ENCODE measurements around the gene PDK2.

The PDK2 gene

DNA sequence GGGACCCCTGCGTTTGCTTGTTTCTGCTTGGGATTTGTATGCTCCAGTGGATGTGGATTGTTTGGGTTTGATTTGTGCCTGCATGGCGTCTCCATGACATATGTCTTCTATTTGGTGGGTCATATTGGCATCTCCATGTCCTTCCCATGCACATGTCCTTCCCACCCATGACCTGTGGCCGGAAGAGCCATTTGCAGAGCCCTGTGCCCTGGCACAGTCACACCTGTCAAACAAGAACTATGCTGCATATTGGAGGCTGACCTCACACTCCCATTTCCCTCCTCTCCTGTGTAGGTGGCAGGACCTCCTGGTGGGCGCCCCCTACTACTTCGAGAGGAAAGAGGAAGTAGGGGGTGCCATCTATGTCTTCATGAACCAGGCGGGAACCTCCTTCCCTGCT, 23.5 kb upstream of the PDK2 start:
- no peak for TF ChIP-seq CTCF (conservative IDR thresholded peaks at IDR 0.05; ENCODE audit: low read length)
- no peak for DNase-seq (ENCODE audit: low read depth)
- no peak overlapping the region for H3K4me3 ChIP-seq (ENCODE audit: low read length)

DNA sequence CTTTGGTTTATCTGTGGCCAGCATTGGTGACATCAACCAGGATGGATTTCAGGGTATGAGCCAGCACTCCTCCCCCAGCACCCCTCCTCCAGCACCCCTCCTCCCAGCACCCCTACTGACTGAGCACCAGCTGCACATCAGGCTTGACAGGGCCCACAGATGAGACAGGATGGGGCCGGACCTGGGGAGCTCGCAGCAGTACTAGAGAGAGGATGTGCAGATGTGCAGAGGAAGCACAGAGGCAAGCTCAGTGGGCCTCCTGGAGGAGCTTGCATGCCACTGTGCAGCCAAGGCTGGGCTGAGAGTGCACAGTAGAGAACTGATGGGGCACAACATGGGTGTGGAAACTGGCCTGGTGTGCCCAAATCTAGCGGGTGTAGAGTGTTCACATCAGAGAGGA, 23.0 kb upstream of the PDK2 start:
- no peak for TF ChIP-seq CTCF (conservative IDR thresholded peaks at IDR 0.05; ENCODE audit: low read length)
- no peak overlapping the region for H3K4me3 ChIP-seq (ENCODE audit: low read length)
- DNase-seq (ENCODE audit: low read depth) = no peak

GRCh38 chr17:50072925-50073324, 22.2 kb upstream of the PDK2 start:
- no peak for TF ChIP-seq CTCF (conservative IDR thresholded peaks at IDR 0.05; ENCODE audit: low read length)
- no peak overlapping the region for H3K4me3 ChIP-seq (ENCODE audit: low read length)
- no peak for DNase-seq (ENCODE audit: low read depth)

- no peak for DNase-seq (ENCODE audit: low read depth)
- no peak for TF ChIP-seq CTCF (conservative IDR thresholded peaks at IDR 0.05; ENCODE audit: low read length)
Measured at GRCh38 chr17:50074227-50074626, 20.9 kb upstream of the PDK2 start.

GRCh38 chr17:50075446-50076032, 19.6 kb upstream of the PDK2 start:
- TF ChIP-seq CTCF (conservative IDR thresholded peaks at IDR 0.05; ENCODE audit: low read length) = no peak
- no peak for DNase-seq (ENCODE audit: low read depth)
- no peak overlapping the region for H3K4me3 ChIP-seq (ENCODE audit: low read length)

More at GRCh38 chr17:50074227-50074626, 20.9 kb upstream of the PDK2 start:
- no peak overlapping the region for H3K4me3 ChIP-seq (ENCODE audit: low read length)

- no peak for DNase-seq (ENCODE audit: low read depth)
- no peak overlapping the region for H3K4me3 ChIP-seq (ENCODE audit: low read length)
- TF ChIP-seq CTCF (conservative IDR thresholded peaks at IDR 0.05; ENCODE audit: low read length) = no peak
Measured at GRCh38 chr17:50076221-50076590, 18.9 kb upstream of the PDK2 start.

GRCh38 chr17:50076591-50077235, 18.4 kb upstream of the PDK2 start:
- H3K4me3 ChIP-seq (ENCODE audit: low read length) = no peak overlapping the region
- DNase-seq (ENCODE audit: low read depth) = no peak

More at GRCh38 chr17:50076591-50077235, 18.4 kb upstream of the PDK2 start:
- no peak for TF ChIP-seq CTCF (conservative IDR thresholded peaks at IDR 0.05; ENCODE audit: low read length)
